NCI-H2196 (cell line): ENCODE results near the gene ATP11A.
A peak's percentile ranks its signal among the peaks of the same experiment; 100 is the strongest.
"Not testable (repeated sequence)": the region's sequence is repeated elsewhere in the genome, so short reads cannot be mapped to it uniquely, and the experiment has no call there.

ENCODE experiments used
- DNase-seq: peaks from one replicate; lab custom pipeline; 2025; ENCODE audit not compliant: unreplicated experiment; lab: John Stamatoyannopoulos, UW

ATP11A gene

DNA sequence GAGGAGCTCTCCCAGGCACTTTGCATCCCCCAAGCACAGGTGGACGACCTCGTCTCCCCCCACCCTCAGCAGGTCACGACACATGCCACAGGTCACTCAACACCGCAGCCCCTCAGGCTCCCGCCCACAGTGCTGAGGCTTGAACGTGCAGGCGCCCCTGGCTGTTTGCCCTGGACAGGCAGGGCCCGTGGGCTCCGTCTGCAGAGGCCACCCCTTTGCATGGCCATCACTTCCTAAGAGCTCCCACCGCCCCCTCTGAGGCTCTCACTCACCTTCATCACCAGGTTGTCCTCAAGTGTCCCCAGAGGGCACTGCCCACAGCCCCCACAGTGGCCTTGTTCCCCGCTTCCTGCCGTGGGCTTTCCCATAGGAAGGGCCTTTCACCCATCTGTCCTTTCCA, 147.1 kb downstream of the ATP11A start:
- DNase-seq = no peak

- no peak for DNase-seq
These were observed 147.7 kb downstream of the ATP11A start for GRCh38 chr13:112837371-112838037.

DNA sequence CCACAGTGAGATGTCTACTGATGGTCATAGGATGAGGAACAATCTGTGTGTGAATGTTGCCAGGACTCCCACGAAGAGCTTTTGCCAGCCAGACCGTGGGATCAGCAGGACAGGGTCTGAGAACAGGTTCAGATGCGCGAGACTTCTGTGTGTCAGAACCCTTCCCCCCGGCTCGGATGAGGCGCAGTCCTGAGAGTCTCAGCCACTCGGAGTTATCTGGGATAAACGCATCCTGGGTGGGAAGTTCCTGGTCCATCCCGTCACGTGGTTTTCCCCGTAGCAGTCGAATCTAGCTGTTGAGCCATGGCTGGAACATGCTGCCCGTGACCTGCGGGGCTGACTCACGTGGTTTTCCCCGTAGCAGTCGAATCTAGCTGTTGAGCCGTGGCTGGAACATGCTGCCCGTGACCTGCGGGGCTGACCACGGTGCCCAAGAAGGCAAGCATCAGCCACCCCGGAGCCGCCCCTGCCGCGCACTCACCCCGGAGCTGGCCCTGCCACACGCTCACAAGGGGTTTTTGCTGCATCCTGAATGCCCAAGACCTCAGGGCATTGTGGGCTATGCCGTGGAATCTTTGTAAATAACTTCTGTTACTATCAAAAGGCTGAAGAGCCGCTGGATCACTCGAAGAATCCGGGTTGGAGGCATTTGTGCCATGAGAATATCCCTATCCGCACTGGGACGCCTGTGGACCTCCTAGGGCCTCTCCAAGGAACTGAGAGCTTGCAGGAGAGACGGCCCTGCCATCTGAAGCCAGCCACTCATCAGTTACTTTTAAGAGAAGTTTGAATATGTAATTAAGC, 148.4 kb downstream of the ATP11A start:
- DNase-seq = no peak

- DNase-seq = no peak
These were observed 148.9 kb downstream of the ATP11A start for GRCh38 chr13:112838842-112839117.

DNA sequence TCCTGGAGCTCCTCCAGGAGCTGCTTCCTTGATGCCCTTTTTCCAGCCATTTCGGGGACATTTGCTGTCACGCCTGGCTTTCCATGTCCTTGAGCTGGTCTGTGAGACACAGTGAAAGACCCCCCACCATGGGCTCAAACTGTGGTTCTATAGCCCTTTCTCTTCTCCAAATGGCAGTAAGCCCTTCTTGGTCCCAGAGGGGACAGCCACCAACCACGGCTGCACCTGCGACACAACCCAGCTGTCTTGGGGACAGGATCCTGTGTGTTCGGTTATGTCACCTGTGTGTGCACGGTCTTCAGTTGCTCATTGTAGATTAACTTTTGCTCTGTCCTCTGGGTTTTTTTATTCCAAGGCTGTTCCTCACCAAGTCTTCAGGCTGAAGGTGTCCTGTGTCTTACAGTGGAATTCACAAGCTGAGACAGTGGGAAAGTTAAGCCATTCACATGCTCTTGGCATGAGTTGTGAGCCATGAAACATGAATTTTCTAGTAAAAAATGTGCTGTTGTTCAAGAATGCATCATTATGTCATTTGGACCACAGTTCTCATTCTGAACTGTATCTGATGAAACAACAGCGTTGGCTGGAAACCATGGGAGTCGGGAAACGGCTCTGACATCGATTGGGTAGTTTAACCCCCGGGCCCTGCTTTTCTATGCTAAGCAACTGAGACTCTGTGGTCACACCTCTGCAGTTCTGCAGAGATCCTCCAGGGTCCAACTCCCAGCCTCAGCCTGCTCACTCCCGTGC, 149.7 kb downstream of the ATP11A start:
- DNase-seq = no peak

DNA sequence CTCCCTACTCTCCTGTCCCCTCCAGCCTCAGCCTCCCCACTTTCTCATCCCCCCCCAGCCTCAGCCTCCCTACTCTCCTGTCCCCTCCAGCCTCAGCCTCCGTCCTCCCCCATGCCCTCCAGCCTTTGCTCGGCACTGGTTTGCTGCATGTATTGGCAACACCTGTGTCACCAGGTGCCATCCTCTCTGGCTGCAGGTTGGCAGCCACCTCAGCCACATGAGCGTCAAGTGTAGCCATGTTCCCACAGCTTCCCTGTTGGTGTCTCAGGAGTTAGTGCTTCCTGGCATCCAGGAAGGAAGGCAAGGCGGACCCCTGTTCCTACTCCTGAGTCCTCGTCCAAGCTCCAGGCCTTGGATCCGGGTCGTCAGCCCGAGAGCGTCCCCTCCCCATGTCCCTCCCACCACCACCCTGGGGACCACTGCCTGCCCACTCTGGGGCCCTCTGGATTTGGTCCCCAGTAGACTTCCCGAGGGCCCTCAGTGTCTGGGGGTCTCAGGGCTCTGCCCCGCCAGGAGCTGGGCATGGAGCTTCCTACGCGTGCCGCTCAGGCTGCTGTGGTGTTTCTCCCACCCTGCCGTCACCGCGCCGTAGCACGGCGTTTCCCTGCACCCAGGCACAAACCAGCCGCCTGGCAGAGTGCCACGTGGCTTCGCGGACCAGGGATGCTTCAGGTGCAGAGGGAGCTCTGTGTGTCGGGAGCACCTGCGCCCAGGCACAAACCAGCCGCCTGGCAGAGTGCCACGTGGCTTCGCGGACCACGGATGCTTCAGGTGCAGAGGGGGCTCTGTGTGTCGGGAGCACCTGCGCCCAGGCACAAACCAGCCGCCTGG, 150.8 kb downstream of the ATP11A start:
- no peak for DNase-seq

DNA sequence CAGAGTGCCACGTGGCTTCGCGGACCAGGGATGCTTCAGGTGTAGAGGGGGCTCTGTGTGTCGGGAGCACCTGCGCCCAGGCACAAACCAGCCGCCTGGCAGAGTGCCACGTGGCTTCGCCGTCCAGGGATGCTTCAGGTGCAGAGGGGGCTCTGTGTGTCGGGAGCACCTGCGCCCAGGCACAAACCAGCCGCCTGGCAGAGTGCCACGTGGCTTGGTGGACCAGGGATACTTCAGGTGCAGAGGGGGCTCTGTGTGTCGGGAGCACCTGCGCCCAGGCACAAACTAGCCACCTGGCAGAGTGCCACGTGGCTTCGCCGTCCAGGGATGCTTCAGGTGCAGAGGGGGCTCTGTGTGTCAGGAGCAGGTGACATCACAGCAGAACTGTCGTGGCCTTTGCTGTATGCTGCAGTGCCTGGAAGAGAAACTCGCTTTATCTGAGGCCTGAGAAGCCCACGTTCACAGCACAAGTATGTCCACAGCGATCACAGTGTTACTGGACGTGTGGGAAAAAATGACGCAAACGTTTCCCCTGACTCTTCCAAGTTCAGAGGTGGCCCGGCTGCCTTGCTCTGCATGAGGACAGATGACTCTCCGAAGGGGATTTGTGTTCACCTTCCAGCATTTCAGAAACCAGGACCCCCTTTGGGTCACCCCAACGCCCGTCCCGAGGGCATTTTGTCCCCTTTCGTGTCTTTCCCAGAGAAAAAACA, 151.6 kb downstream of the ATP11A start:
- DNase-seq = not testable (repeated sequence)

GRCh38 chr13:112842343-112842856, 152.6 kb downstream of the ATP11A start:
- no peak for DNase-seq

- DNase-seq = no peak
These were observed 153.1 kb downstream of the ATP11A start for GRCh38 chr13:112842931-112843391.

DNA sequence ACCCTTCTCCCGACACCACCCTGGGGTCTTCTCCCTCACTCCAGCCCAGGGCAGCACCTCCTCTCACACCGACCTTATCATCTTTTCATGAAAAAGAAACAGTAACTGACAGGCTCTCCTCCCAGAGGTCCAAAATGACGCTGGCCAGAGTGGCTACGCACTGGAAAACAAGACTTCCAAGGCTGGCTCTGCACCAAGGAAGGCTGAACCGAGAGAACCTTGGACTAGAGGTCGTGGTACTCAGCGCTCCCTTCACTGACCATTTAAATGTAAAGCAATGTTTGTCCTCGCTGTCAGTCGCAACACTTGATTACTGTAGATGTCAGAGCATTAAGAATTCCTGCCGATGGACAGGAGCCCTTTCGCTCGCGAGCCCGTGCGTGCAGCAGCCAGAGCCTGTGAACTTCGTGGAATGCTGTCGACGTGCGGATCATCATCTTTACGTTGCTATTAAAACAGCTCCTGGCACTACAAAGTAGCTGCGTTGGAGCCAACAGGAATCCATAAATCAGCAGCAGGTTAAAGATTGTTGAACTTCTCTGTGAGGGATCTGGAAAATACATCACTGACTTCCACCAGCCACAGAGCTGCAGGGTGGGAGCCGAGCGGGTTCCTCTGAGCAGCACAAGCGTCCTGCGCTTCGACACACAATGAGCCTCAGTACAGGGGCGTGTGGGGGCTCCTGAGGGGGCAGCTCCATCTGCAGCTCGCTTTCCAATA, 153.7 kb downstream of the ATP11A start:
- no peak for DNase-seq

DNA sequence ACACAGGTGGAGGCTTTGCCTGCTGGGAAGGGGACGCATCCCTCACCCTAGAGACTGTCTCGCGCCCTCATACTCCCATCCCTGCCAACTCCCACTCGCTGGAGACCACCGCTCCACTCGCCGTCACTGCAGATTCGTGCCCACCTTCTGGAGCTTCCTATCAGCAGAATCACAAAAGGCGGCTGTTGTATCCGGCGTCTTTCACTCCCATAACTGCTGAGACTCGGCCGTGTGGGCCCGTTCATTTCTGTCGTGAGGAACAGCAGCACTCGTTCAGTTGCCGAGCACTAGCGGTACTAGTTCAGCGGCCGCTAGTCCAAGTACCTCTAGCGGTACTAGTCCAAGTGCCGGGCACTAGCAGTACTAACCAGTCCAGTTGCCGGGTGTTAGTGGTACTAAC, 154.6 kb downstream of the ATP11A start:
- no peak for DNase-seq

DNA sequence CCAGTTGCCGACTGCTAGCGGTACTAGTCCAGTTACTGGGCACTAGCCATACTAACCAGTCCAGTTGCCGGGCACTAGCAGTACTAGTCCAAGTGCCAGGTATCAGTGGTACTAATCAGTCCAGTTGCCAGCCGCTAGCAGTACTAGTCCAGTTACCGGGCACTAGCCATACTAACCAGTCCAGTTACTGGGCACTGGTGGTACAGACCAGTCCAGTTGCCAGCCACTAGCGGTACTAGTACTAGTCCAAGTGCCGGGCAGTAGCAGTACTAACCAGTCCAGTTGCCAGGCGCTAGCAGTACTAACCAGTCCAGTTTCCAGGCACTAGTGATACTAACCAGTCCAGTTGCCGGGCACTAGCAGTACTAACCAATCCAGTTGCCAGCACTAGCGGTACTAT, 155.0 kb downstream of the ATP11A start:
- no peak for DNase-seq

DNA sequence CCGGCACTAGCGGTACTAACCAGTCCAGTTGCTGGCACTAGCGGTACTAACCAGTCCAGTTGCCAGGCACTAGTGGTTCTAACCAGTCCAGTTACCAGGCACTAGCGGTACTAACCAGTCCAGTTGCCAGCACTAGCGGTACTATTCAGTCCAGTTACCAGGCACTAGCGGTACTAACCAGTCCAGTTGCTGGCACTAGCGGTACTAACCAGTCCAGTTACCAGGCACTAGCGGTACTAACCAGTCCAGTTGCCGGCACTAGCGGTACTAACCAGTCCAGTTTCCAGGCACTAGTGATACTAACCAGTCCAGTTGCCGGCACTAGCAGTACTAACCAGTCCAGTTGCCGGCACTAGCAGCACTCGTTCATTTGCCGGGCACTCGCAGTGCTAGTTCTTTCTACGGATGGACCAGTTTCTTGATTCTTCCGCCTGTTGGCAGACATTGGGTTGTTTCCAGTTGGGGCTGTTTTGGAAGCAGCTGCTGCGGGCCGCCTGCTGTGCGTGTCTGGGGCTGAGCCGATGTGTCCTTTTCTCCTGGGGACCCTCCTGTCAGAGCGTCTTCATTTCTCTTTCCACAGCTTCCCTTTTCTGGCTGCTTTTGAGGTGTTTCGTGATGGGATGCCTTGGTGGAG, 155.8 kb downstream of the ATP11A start:
- DNase-seq = no peak

- no peak for DNase-seq
These were observed 156.7 kb downstream of the ATP11A start for GRCh38 chr13:112846411-112847115.

DNA sequence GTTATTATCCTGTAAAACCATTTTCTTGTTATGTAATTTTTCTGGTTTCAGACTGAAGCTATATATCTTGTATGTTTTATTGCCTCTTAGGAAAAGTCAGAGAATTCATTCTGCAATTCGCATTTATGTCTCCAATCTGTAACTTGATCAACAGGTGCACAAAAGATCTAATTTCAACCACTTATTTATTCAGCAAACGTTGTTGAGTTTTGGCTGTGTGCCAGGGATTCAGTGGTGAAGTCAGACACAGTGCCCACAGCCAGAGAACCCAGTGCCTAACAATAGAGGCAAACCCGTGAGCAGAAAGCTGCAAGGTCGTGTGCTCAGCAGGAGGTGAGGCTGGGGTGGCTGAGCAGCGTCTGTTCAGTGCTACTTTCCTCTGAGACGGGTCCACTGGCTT, 159.7 kb downstream of the ATP11A start:
- peak; percentile 85 for DNase-seq

- DNase-seq = no peak
These were observed 160.4 kb downstream of the ATP11A start for GRCh38 chr13:112850273-112850672.

GRCh38 chr13:112851107-112852038, 161.5 kb downstream of the ATP11A start:
- no peak for DNase-seq
